Lower leg skin (tissue), 4 donors: ENCODE measurements around the gene SNX15. TPM values are rescaled to one million over a fixed set of nuclear protein-coding genes. Genes with fewer than 3 reads are reported as not detected.

ENCODE experiments used
- DNase-seq, 2 donors: peaks; one replicate each; pipeline ENCODE4 v3.0.0-alpha.2; 2019; ENCODE audit warnings: low spot score in 2 of 2
- H3K4me3 ChIP-seq: fragments of 200-600 bp; sonication (generic); 2 replicates; pipeline ENCODE4 v1.5.1; 2017; ENCODE audit warnings: mild to moderate bottlenecking, low read depth; ENCODE audit not compliant: poor library complexity, severe bottlenecking
- POLR2A ChIP-seq, 2 donors: fragments of 450-650 bp; IDR thresholded peaks; one replicate each; pipeline ENCODE4 v1.6.1; 2016 to 2017; ENCODE audit warnings: antibody characterized with exemption in 2 of 2, mild to moderate bottlenecking in 1 of 2, moderate library complexity in 1 of 2
- WGBS, 2 donors: methylation state at CpG; one replicate each; pipeline ENCODE4 v1.1.5; 2018; 5-methylcytosine and 5-hydroxymethylcytosine counted together
- intact Hi-C: fragments of 100-400 bp; cut with DNase I; formaldehyde crosslinking; loops from one replicate; pipeline ENCODE4 v1.15.0; 2023; ENCODE audit warnings: low total_unique reads
- total RNA-seq, 4 donors: library from RNA; depleted of rRNA; stranded (reverse); fragments of >200 nt; gene quantifications; one replicate each; pipeline ENCODE4 v1.1.0, GENCODE V29; 2016
- TF ChIP-seq, protein P1 (sequence below), 3 donors: fragments of 450-650 bp; IDR thresholded peaks; one replicate each; pipeline ENCODE4 v1.5.1; 2016; ENCODE audit warnings: antibody characterized with exemption in 3 of 3, mild to moderate bottlenecking in 3 of 3, moderate library complexity in 2 of 3

SNX15 gene
- total RNA-seq, 4 donors from 2014 or later: 16.9 to 48.0 (median 22.7) TPM

DNA sequence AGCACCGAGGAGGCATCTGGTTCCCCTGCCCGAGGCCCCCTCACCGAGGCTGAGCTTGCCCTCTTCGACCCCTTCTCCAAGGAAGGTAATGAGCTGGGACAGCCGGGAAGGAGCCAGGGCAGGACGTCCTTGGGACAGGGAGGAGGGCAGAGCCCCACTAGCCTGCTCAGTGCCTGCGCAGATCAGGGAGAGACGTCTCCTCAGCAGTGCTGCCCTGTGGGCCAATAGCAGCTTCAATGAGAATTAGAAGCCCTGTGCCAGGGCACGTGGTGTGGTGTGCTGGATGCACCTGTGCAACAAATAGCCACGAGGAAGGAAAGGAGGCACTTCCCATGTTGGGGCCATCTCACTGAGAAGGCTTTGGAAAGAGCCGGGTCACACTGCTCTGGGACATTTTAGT, 8.3 kb downstream of the SNX15 start:
- intact Hi-C loops: no loop called here
- no peak for DNase-seq
- TF ChIP-seq POLR2A (IDR thresholded peaks at IDR 0.05): no peak
- TF ChIP-seq, protein P1, sequence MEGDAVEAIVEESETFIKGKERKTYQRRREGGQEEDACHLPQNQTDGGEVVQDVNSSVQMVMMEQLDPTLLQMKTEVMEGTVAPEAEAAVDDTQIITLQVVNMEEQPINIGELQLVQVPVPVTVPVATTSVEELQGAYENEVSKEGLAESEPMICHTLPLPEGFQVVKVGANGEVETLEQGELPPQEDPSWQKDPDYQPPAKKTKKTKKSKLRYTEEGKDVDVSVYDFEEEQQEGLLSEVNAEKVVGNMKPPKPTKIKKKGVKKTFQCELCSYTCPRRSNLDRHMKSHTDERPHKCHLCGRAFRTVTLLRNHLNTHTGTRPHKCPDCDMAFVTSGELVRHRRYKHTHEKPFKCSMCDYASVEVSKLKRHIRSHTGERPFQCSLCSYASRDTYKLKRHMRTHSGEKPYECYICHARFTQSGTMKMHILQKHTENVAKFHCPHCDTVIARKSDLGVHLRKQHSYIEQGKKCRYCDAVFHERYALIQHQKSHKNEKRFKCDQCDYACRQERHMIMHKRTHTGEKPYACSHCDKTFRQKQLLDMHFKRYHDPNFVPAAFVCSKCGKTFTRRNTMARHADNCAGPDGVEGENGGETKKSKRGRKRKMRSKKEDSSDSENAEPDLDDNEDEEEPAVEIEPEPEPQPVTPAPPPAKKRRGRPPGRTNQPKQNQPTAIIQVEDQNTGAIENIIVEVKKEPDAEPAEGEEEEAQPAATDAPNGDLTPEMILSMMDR (IDR thresholded peaks at IDR 0.05): no peak
- 74 to 88% methylated on average over 11 of the region's 11 CpGs for WGBS, 2 donors
- H3K4me3 ChIP-seq: no peak overlapping the region

DNA sequence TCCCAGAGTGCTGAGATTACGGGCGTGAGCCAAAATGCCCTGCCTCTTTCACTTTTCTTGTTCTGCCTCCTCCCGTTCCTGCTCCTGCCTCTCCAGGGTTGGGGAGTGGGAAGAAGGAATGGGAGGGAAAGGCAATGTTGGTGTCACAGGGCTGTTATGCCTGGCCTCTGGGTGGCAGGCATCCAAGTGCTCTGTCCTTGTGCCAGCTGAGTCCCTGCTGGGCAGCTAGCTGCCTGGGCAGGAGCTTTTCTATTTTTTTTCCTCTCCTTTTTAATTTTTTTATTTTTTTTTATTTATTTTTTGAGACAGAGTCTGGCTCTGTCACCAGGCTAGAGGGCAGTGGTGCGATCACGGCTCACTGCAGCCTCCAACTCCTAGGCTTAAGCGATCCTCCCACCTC, 9.7 kb downstream of the SNX15 start:
- 81 to 84% methylated on average over 6 of the region's 6 CpGs for WGBS, 2 donors
- intact Hi-C loops: no loop called here
- no peak overlapping the region for H3K4me3 ChIP-seq
- TF ChIP-seq, protein P1 (IDR thresholded peaks at IDR 0.05): no peak
- TF ChIP-seq POLR2A (IDR thresholded peaks at IDR 0.05): no peak
- DNase-seq: no peak

DNA sequence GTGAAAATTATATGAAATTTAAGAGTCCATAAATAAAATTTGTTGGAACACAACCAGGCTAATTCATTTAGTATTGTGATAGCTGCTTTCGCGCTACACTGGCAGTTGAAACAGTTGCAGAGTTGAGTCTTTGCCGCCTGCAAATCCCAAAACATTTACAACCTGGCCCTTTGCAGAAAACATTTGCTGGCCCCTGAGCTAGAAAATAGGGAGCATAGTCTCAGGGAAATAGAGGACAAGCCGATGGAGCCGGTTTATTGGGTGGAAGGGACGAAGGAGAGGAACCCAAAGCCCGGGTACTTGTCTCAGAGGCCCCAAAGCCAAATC, 13.2 kb downstream of the SNX15 start:
- TF ChIP-seq, protein P1 (IDR thresholded peaks at IDR 0.05): no peak
- TF ChIP-seq POLR2A (IDR thresholded peaks at IDR 0.05): no peak
- DNase-seq: no peak
- 9 to 17% methylated on average over 7 of the region's 7 CpGs for WGBS, 2 donors
- intact Hi-C loops: no loop called here
- peak overlapping the region; percentile 64 for H3K4me3 ChIP-seq

DNA sequence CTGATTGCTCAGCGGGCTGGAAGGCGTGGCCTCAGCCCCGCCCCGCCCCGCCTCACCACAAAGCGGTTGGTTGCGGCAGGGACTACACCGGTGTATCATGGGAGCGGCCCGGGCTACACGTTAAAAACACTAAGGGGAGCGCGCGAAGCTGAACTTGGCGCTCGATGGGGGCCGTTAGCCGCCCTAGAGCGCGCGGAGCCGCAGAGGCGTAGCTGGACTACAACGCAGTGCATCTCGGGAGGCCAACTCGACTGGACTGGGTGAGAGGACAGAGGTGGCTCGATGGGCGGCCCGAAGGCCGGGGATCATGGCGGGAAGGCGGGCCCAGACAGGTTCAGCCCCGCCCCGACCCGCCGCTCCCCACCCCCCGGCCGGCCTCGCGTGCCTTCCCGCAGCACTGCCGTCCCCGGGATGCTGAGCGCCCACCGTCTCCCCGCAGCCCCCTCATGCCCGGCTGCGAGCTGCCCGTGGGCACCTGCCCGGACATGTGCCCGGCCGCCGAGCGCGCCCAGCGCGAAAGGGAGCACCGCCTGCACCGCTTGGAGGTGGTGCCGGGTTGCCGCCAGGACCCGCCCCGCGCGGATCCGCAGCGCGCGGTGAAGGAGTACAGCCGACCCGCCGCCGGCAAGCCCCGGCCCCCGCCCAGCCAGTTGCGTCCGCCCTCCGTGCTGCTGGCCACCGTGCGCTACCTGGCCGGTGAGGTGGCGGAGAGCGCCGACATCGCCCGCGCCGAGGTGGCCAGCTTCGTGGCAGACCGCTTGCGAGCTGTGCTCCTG, 13.8 kb downstream of the SNX15 start, which contains the start of gene SAC3D1:
TSS of gene SAC3D1 (plus strand) at position 364 of the 776 bp plus-strand sequence. CDS start at position 447, 83 bp downstream.
- peak; percentile 79 to 97 for DNase-seq
- intact Hi-C loops: no loop called here

DNA sequence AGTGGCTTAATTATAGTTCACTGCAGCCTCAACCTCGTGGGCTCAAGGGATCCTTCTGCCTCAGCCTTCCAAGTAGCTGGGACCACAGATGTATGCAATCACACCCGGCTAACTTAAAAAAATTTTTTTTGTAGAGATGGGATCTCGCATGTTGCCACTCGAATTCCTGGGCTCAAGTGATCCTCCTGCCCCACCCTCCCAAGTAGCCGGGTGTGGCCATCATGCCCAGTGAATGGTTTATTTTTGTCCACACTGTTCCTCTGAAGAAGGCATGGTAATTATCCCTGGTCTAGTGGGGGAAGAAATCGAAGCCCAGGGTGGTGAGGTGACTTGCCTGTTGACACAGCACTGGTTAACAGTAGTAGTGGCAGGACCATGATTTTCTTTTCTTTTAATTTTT, 15.7 kb downstream of the SNX15 start:
- intact Hi-C loops: no loop called here

More for the DNA sequence above, 13.8 kb downstream of the SNX15 start, which contains the start of gene SAC3D1:
- 1% methylated on average over 29 to 57 of the region's 91 CpGs for WGBS, 2 donors
- TF ChIP-seq, protein P1 (IDR thresholded peaks at IDR 0.05): no peak
- TF ChIP-seq POLR2A (IDR thresholded peaks at IDR 0.05): no peak
- peak within 1 kb of the TSS; percentile 64 for H3K4me3 ChIP-seq

More for the DNA sequence above, 15.7 kb downstream of the SNX15 start:
- H3K4me3 ChIP-seq: no peak overlapping the region
- WGBS, 2 donors: 64 to 70% methylated on average over 6 of the region's 6 CpGs
- TF ChIP-seq POLR2A (IDR thresholded peaks at IDR 0.05): no peak
- TF ChIP-seq, protein P1 (IDR thresholded peaks at IDR 0.05): no peak
- no peak for DNase-seq
